ENCODE results near the gene CCT8.
"Not testable (repeated sequence)": the region's sequence is repeated elsewhere in the genome, so short reads cannot be mapped to it uniquely, and the experiment has no call there.

Gene CCT8

GRCh38 chr21:29017639-29018237, 55.7 kb downstream of the CCT8 start:
- DNase-seq = peak; percentile 45

- not testable (repeated sequence) for DNase-seq
Measured at GRCh38 chr21:29011236-29011635, 62.2 kb downstream of the CCT8 start.

GRCh38 chr21:29008367-29008766, 65.1 kb downstream of the CCT8 start:
- no peak for DNase-seq

GRCh38 chr21:29007810-29008209, 65.6 kb downstream of the CCT8 start:
- DNase-seq = no peak

- no peak for DNase-seq
Measured at GRCh38 chr21:29007135-29007534, 66.3 kb downstream of the CCT8 start.
